H9 (cell line): ENCODE measurements around the gene ETFDH. TPM values are rescaled to one million over a fixed set of nuclear protein-coding genes. Genes with fewer than 3 reads are reported as not detected.

Experiments
- DNase-seq: peaks from one replicate; pipeline ENCODE4 v3.0.0-alpha.2; 2017
- H2AFZ ChIP-seq: one replicate; pipeline ENCODE4 v1.6.1; 2013; ENCODE audit warnings: mild to moderate bottlenecking, low read length, control low read depth, moderate library complexity
- H2AK5ac ChIP-seq: 2 replicates; pipeline ENCODE4 v1.6.1; 2013; ENCODE audit warnings: low read length, control low read depth, mixed read lengths; ENCODE audit not compliant: insufficient read length
- H2BK120ac ChIP-seq: one replicate; pipeline ENCODE4 v1.6.1; 2013; ENCODE audit warnings: low read depth, mild to moderate bottlenecking, low read length, control low read depth, inconsistent platforms; ENCODE audit not compliant: poor library complexity, severe bottlenecking
- H2BK12ac ChIP-seq: 2 replicates; pipeline ENCODE4 v1.6.1; 2013; ENCODE audit warnings: low read length, control low read depth, mixed read lengths, low read depth; ENCODE audit not compliant: insufficient read length
- H2BK15ac ChIP-seq: 2 replicates; pipeline ENCODE4 v1.6.1; 2013; ENCODE audit warnings: low read depth, low read length, control low read depth
- H2BK20ac ChIP-seq: one replicate; pipeline ENCODE4 v1.6.1; 2013; ENCODE audit warnings: low read depth, mild to moderate bottlenecking, low read length, control low read depth, inconsistent platforms; ENCODE audit not compliant: poor library complexity, severe bottlenecking
- H2BK5ac ChIP-seq: 2 replicates; pipeline ENCODE4 v1.6.1; 2013; ENCODE audit warnings: low read length, control low read depth, mixed read lengths; ENCODE audit not compliant: insufficient read length
- H3K14ac ChIP-seq: 2 replicates; pipeline ENCODE4 v1.6.1; 2013; ENCODE audit warnings: low read length, control low read depth; ENCODE audit not compliant: insufficient read depth
- H3K18ac ChIP-seq: 2 replicates; pipeline ENCODE4 v1.6.1; 2013; ENCODE audit warnings: low read depth, mild to moderate bottlenecking, mixed read lengths, low read length, control low read depth; ENCODE audit not compliant: insufficient read length
- H3K23ac ChIP-seq: 2 replicates; pipeline ENCODE4 v1.6.1; 2013; ENCODE audit warnings: low read length, control low read depth, mixed read lengths, low read depth; ENCODE audit not compliant: insufficient read length
- H3K23me2 ChIP-seq: 2 replicates; pipeline ENCODE4 v1.6.1; 2013; ENCODE audit warnings: low read depth, mild to moderate bottlenecking, mixed read lengths, low read length, control low read depth; ENCODE audit not compliant: insufficient read length, poor library complexity, severe bottlenecking
- H3K27ac ChIP-seq: 2 replicates; pipeline ENCODE4 v1.5.1; 2013; ENCODE audit warnings: low read length, control low read depth, mixed read lengths, low read depth; ENCODE audit not compliant: insufficient read length
- H3K27me3 ChIP-seq: 2 replicates; pipeline ENCODE4 v1.6.1; 2013; ENCODE audit warnings: low read length, control low read depth, inconsistent platforms; ENCODE audit not compliant: insufficient read depth
- H3K4ac ChIP-seq: 2 replicates; pipeline ENCODE4 v1.6.1; 2013; ENCODE audit warnings: low read depth, mild to moderate bottlenecking, control low read depth, inconsistent platforms, low read length, moderate library complexity
- H3K4me1 ChIP-seq: 2 replicates; pipeline ENCODE4 v1.6.1; 2013; ENCODE audit warnings: low read length, control low read depth, inconsistent platforms; ENCODE audit not compliant: insufficient read depth
- H3K4me2 ChIP-seq: 2 replicates; pipeline ENCODE4 v1.6.1; 2013; ENCODE audit warnings: low read length, control low read depth, mixed read lengths; ENCODE audit not compliant: insufficient read length, insufficient read depth
- H3K56ac ChIP-seq: 2 replicates; pipeline ENCODE4 v1.6.1; 2013; ENCODE audit warnings: low read depth, mild to moderate bottlenecking, mixed read lengths, low read length, control low read depth; ENCODE audit not compliant: insufficient read length
- H3K79me1 ChIP-seq: 2 replicates; pipeline ENCODE4 v1.6.1; 2013; ENCODE audit warnings: low read depth, mild to moderate bottlenecking, moderate library complexity, low read length, control low read depth, inconsistent platforms; ENCODE audit not compliant: insufficient read depth, poor library complexity, severe bottlenecking
- H3K79me2 ChIP-seq: 2 replicates; pipeline ENCODE4 v1.6.1; 2013; ENCODE audit warnings: low read length, control low read depth, inconsistent platforms; ENCODE audit not compliant: insufficient read depth
- H3K9ac ChIP-seq: 2 replicates; pipeline ENCODE4 v1.6.1; 2013; ENCODE audit warnings: low read length, control low read depth, mixed read lengths; ENCODE audit not compliant: insufficient read length; ENCODE audit errors: extremely low read depth
- H3K9me3 ChIP-seq: one replicate; pipeline ENCODE4 v1.6.1; 2013; ENCODE audit warnings: low read depth, low read length, inconsistent platforms; ENCODE audit not compliant: control insufficient read depth
- H3T11ph ChIP-seq: one replicate; pipeline ENCODE4 v1.6.1; 2013; ENCODE audit warnings: mild to moderate bottlenecking, low read length, control low read depth, inconsistent platforms
- H4K20me1 ChIP-seq: one replicate; pipeline ENCODE4 v1.6.1; 2013; ENCODE audit not compliant: control insufficient read depth, insufficient read length, insufficient read depth
- H4K5ac ChIP-seq: 2 replicates; pipeline ENCODE4 v1.6.1; 2013; ENCODE audit warnings: low read depth, mild to moderate bottlenecking, mixed read lengths, low read length, control low read depth; ENCODE audit not compliant: insufficient read length
- H4K8ac ChIP-seq: replicated peaks from 2 replicates; pipeline ENCODE4 v1.6.1; 2013; ENCODE audit warnings: low read length, control low read depth, mixed read lengths, low read depth; ENCODE audit not compliant: insufficient read length
- H4K91ac ChIP-seq: 2 replicates; pipeline ENCODE4 v1.6.1; 2013; ENCODE audit warnings: low read depth, mild to moderate bottlenecking, moderate library complexity, mixed read lengths, low read length, control low read depth; ENCODE audit not compliant: insufficient read length
- H3K27ac Mint-ChIP-seq, 3 experiments: 2 replicates in 2 of 3; 3 replicates in 1 of 3; pipeline ENCODE4 v1.8.0; 2020 to 2021; ENCODE audit warnings: mixed read lengths in 3 of 3, mild to moderate bottlenecking in 1 of 3, moderate library complexity in 1 of 3
- H3K27me3 Mint-ChIP-seq: 2 replicates; pipeline ENCODE4 v1.8.0; 2021; ENCODE audit warnings: low read depth, mild to moderate bottlenecking, moderate library complexity, mixed read lengths
- H3K36me3 Mint-ChIP-seq, 3 experiments: 2 replicates in 2 of 3; 3 replicates in 1 of 3; pipeline ENCODE4 v1.8.0; 2020 to 2021; ENCODE audit warnings: low read depth in 3 of 3, mixed read lengths in 3 of 3; ENCODE audit not compliant: insufficient read depth in 1 of 3
- H3K4me1 Mint-ChIP-seq, 2 experiments: 2 replicates each; pipeline ENCODE4 v1.8.0; 2020; ENCODE audit warnings: mixed read lengths in 2 of 2
- H3K4me3 Mint-ChIP-seq, 2 experiments: 2 replicates in 1 of 2; 3 replicates in 1 of 2; pipeline ENCODE4 v1.8.0; 2020 to 2021; ENCODE audit warnings: mild to moderate bottlenecking in 2 of 2, mixed read lengths in 2 of 2, moderate library complexity in 1 of 2
- H3K9me3 Mint-ChIP-seq, 2 experiments: 2 replicates in 1 of 2; 3 replicates in 1 of 2; pipeline ENCODE4 v1.8.0; 2020; ENCODE audit warnings: mild to moderate bottlenecking in 2 of 2, mixed read lengths in 2 of 2, moderate library complexity in 1 of 2
- CTCF ChIP-seq: fragments of 200-600 bp; sonication (generic); conservative IDR thresholded peaks from 3 replicates; pipeline ENCODE4 v1.8.0; 2021; ENCODE audit warnings: antibody characterized with exemption, mild to moderate bottlenecking
- WGBS: extraction: QIAGEN DNeasy Blood & Tissue Kit; methylation state at CpG from one replicate; pipeline ENCODE4 v1.1.7; 2013; ENCODE audit warnings: missing lambda C conversion rate, low lambda C conversion rate, mixed read lengths; ENCODE audit not compliant: insufficient read length; ENCODE audit errors: extremely low coverage; 5-methylcytosine and 5-hydroxymethylcytosine counted together
- total RNA-seq: library from RNA; stranded (reverse); gene quantifications from 2 replicates; pipeline ENCODE4 v1.2.1, GENCODE V29; 2021

Gene ETFDH
- total RNA-seq, 1 experiment from 2014 or later, result 12.8 TPM

- no peak overlapping the region for H2BK5ac ChIP-seq
- no peak overlapping the region for H2BK120ac ChIP-seq
- H2BK12ac ChIP-seq, result no peak overlapping the region
- no peak overlapping the region for H3K4me2 ChIP-seq
- H2AFZ ChIP-seq, result no peak overlapping the region
- H3K27me3 Mint-ChIP-seq, result no peaks in the 10 kb centered on the region
- no peaks in the 10 kb centered on the region for H3K4me1 Mint-ChIP-seq
- no peaks in the 10 kb centered on the region for H3K27me3 ChIP-seq
- H3K4me3 Mint-ChIP-seq, result no peak overlapping the region
- H3K9me3 Mint-ChIP-seq, result no peaks in the 10 kb centered on the region
- no peak for DNase-seq
- no peak overlapping the region for H3K4ac ChIP-seq
- H3K79me1 ChIP-seq, result peaks cover 2% of the 10 kb centered on the region
- no peak overlapping the region for H2BK15ac ChIP-seq
- no peak overlapping the region for H3K27ac ChIP-seq
- H3K79me2 ChIP-seq, result 0 out of 2 replicates have a peak, but pooled peaks cover 1% of the 10 kb centered on the region
- no peak for TF ChIP-seq CTCF
- no peak overlapping the region for H3K18ac ChIP-seq
- H2AK5ac ChIP-seq, result no peak overlapping the region
- no CpG with 5 or more reads among the region's 4 CpGs for WGBS
- no peaks in the 10 kb centered on the region for H3K4me1 ChIP-seq
- H3K9me3 ChIP-seq, result no peaks in the 10 kb centered on the region
- H3K27ac Mint-ChIP-seq, result no peak overlapping the region
- H4K8ac ChIP-seq, result no peak overlapping the region
- H2BK20ac ChIP-seq, result no peak overlapping the region
- H4K5ac ChIP-seq, result no peak overlapping the region
- H3K23me2 ChIP-seq, result no peaks in the 10 kb centered on the region
- no peak overlapping the region for H3K56ac ChIP-seq
- no peaks in the 10 kb centered on the region for H4K20me1 ChIP-seq
- no peak overlapping the region for H3K9ac ChIP-seq
- no peak overlapping the region for H3K14ac ChIP-seq
- H3K36me3 Mint-ChIP-seq, result peaks cover 53 to 91% (median 89%) of the 10 kb centered on the region in 3 experiments
- H3K23ac ChIP-seq, result no peak overlapping the region
- no peak overlapping the region for H3T11ph ChIP-seq
- no peak overlapping the region for H4K91ac ChIP-seq
Observed at GRCh38 chr4:158714937-158715336, 42.8 kb downstream of the ETFDH start.
